ENCODE measurements around the gene WDR47. TPM values are rescaled to one million over a fixed set of nuclear protein-coding genes. Genes with fewer than 3 reads are reported as not detected.

The WDR47 gene
- total RNA-seq, 4 donors from 2014 or later = 45.8 to 89.2 (median 52.9) TPM

DNA sequence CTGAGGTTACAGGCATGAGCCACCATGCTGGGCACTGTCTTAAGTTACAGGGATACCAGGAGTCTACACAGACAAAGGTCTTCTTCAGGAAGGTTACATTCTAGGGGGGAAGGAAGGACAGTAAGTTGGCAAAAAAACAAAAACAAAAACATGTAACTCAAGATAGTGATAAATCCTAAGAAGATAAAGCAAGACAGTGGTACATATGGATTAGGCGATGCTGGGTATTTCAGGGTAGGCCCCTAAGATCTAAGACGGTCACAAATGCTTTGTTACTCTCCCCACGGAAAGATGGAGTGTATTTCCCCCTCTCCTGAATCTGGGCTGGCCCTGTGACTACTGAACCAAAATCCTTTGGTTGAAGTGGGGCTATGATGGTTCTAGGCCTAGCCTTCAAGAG lies 86.8 kb downstream of the WDR47 start:
- no peak overlapping the region for H3K4me3 ChIP-seq
- no peak for DNase-seq (ENCODE audit: low spot score in 2 of 2)
- no peak overlapping the region for H3K27ac ChIP-seq
- no peaks in the 10 kb centered on the region for H3K4me1 ChIP-seq
- 92% methylated on average over 3 of the region's 3 CpGs for WGBS
- no peaks in the 10 kb centered on the region for H3K9me3 ChIP-seq
- TF ChIP-seq, protein P1, sequence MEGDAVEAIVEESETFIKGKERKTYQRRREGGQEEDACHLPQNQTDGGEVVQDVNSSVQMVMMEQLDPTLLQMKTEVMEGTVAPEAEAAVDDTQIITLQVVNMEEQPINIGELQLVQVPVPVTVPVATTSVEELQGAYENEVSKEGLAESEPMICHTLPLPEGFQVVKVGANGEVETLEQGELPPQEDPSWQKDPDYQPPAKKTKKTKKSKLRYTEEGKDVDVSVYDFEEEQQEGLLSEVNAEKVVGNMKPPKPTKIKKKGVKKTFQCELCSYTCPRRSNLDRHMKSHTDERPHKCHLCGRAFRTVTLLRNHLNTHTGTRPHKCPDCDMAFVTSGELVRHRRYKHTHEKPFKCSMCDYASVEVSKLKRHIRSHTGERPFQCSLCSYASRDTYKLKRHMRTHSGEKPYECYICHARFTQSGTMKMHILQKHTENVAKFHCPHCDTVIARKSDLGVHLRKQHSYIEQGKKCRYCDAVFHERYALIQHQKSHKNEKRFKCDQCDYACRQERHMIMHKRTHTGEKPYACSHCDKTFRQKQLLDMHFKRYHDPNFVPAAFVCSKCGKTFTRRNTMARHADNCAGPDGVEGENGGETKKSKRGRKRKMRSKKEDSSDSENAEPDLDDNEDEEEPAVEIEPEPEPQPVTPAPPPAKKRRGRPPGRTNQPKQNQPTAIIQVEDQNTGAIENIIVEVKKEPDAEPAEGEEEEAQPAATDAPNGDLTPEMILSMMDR (IDR thresholded peaks at IDR 0.05) = no peak
- TF ChIP-seq EP300 (IDR thresholded peaks at IDR 0.05) = no peak
- TF ChIP-seq POLR2A (IDR thresholded peaks at IDR 0.05) = no peak
- TF ChIP-seq POLR2AphosphoS5 (IDR thresholded peaks at IDR 0.05) = no peak
- peaks cover 10% of the 10 kb centered on the region for H3K36me3 ChIP-seq
- no peaks in the 10 kb centered on the region for H3K27me3 ChIP-seq

DNA sequence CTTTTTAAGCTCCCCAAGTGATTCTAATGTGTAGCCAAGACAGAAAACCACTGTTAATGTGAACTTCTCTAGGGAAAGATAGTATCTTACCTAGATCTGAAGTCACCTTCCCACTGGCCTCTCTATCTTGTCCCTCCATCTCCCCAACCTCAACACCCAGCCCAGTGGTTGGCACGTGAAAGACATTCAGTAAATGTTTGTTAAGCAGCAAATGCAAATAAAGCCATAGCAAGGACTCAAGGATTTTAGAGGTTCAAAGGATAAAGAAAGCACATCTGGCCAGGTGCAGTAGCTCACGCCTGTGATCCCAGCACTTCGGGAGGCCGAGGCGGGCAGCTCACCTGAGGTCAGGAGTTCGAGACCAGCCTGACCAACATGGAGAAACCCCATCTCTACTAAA lies 88.5 kb downstream of the WDR47 start:
- Histone ChIP-seq H3K27me3 (no peaks in the 10 kb centered on the region), H3K9me3 (no peaks in the 10 kb centered on the region), H3K27ac (no peak overlapping the region), H3K4me3 (no peak overlapping the region), H3K4me1 (peaks cover 6% of the 10 kb centered on the region), H3K36me3 (peaks cover 10% of the 10 kb centered on the region)
- no peak for DNase-seq (ENCODE audit: low spot score in 2 of 2)
- 82% methylated on average over 6 of the region's 6 CpGs for WGBS
- TF ChIP-seq POLR2AphosphoS5 (IDR thresholded peaks at IDR 0.05) = no peak
- no peak for TF ChIP-seq POLR2A (IDR thresholded peaks at IDR 0.05)
- TF ChIP-seq, protein P1 (IDR thresholded peaks at IDR 0.05) = no peak

DNA sequence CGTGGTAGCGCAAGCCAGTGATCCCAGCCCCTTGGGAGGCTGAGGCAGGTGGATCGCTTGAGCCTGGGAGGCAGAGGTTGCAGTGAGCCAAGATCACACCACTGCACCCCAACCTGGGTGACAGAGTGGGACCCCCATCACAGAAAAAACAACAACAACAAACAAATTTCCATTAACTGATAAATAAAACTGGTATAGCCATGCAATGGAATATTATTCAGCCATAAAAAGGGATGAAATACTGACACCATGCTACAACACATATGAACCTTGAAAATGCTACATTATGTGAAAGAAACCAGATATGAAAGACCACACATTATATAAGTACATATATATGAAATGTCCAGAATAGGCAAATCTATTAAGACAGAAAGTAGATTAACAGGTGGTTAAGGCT lies 90.7 kb downstream of the WDR47 start:
- Histone ChIP-seq H3K9me3 (no peaks in the 10 kb centered on the region), H3K4me1 (peaks cover 15% of the 10 kb centered on the region), H3K4me3 (no peak overlapping the region), H3K27me3 (no peaks in the 10 kb centered on the region), H3K27ac (no peak overlapping the region), H3K36me3 (peaks cover 10% of the 10 kb centered on the region)
- DNase-seq (ENCODE audit: low spot score in 2 of 2) = no peak
- WGBS = 94% methylated on average over 3 of the region's 3 CpGs
- TF ChIP-seq POLR2AphosphoS5 (IDR thresholded peaks at IDR 0.05) = no peak
- TF ChIP-seq, protein P1 (IDR thresholded peaks at IDR 0.05) = no peak
- TF ChIP-seq POLR2A (IDR thresholded peaks at IDR 0.05) = no peak
- TF ChIP-seq EP300 (IDR thresholded peaks at IDR 0.05) = no peak

DNA sequence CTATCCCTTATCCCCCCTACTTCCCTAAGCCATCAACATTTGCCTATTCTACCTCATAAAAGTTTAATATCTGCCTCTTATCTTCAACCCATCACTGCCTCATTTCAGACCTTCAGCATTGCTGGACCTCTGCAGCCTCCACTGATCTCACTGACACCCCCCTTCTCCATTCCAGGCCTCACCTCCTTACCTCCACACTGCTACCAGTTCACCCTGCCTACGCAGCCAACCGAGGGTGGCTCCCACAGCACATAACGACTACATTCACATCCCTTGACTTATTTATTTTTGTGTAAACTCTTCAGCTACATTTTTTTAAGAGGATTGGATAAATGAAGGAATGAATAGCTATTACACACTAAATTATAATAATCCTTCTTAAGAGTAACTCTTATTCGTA lies 92.9 kb downstream of the WDR47 start:
- H3K36me3 ChIP-seq = peaks cover under 1% of the 10 kb centered on the region
- H3K4me3 ChIP-seq = no peak overlapping the region
- H3K27me3 ChIP-seq = no peaks in the 10 kb centered on the region
- 82% methylated on average over 4 of the region's 4 CpGs for WGBS
- TF ChIP-seq, protein P1 (IDR thresholded peaks at IDR 0.05) = no peak
- TF ChIP-seq POLR2A (IDR thresholded peaks at IDR 0.05) (no peak), POLR2AphosphoS5 (IDR thresholded peaks at IDR 0.05) (no peak), EP300 (IDR thresholded peaks at IDR 0.05) (no peak)
- H3K27ac ChIP-seq = no peak overlapping the region
- DNase-seq (ENCODE audit: low spot score in 2 of 2) = no peak
- H3K9me3 ChIP-seq = no peaks in the 10 kb centered on the region
- H3K4me1 ChIP-seq = peaks cover 15% of the 10 kb centered on the region

DNA sequence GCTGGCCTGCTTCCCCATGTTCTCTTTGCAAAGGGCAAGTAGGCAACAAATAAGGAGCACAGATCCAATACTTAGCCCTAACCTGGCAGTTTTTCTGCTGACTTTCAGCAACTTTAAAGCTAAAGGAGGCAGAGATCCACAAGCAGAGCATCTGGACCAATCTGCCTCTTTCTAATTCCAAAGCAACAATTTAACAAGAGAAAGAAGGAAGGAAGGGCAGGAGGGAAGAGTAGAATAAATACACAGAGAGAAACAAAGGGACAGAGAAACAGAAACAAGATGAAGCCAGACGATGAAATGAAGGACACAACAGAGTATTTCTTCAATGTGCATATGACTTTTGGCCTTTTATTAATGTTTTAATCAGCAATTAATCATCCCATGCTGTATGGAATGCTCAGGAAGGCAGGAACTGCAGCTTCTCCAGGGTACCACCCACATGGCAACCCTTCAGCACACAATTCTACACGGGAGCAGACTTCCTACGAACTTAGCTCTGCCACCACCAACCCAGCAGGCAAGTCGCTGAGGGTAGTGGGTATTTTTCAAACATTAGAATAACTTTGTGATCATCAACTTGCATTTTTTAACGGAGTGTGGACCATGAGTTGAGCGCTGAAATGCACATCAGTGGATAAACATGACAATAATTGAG lies 93.9 kb downstream of the WDR47 start:
- TF ChIP-seq POLR2A (IDR thresholded peaks at IDR 0.05) (no peak), EP300 (IDR thresholded peaks at IDR 0.05) (no peak), POLR2AphosphoS5 (IDR thresholded peaks at IDR 0.05) (no peak)
- TF ChIP-seq, protein P1 (IDR thresholded peaks at IDR 0.05) = no peak
- Histone ChIP-seq H3K9me3 (no peaks in the 10 kb centered on the region), H3K4me1 (peaks cover 15% of the 10 kb centered on the region), H3K27ac (no peak overlapping the region), H3K4me3 (no peak overlapping the region), H3K36me3 (peaks cover 7% of the 10 kb centered on the region), H3K27me3 (no peaks in the 10 kb centered on the region)
- WGBS = 13% methylated on average over 6 of the region's 6 CpGs
- no peak for DNase-seq (ENCODE audit: low spot score in 2 of 2)

Measured in suprapubic skin (tissue), 4 donors.